HG02884 (cell line): ENCODE measurements around the gene LAMP5.

Source experiments
- ATAC-seq: cut with Tn5 transposase; IDR thresholded peaks from one replicate; pipeline ENCODE4 v1.9.1; 2021; ENCODE audit warnings: mild to moderate bottlenecking, moderate library complexity; ENCODE audit not compliant: unreplicated experiment

The LAMP5 gene

GRCh38 chr20:9514461-9515213 lies at the start of gene LAMP5:
Gene LAMP5, plus strand, starts transcription at chr20:9514590. Its CDS starts 263 bp downstream, at chr20:9514853.
- no peak for ATAC-seq

GRCh38 chr20:9467995-9468394 lies 46.4 kb upstream of the LAMP5 start:
- no peak for ATAC-seq

- ATAC-seq, result no peak
These were observed 39.5 kb upstream of the LAMP5 start for GRCh38 chr20:9474835-9475415.

- no peak for ATAC-seq
These were observed 38.9 kb upstream of the LAMP5 start for GRCh38 chr20:9475456-9475855.

GRCh38 chr20:9476174-9476573 lies 38.2 kb upstream of the LAMP5 start:
- no peak for ATAC-seq

- no peak for ATAC-seq
These were observed 37.8 kb upstream of the LAMP5 start for GRCh38 chr20:9476637-9477036.

GRCh38 chr20:9478771-9479170 lies 35.6 kb upstream of the LAMP5 start:
- no peak for ATAC-seq

GRCh38 chr20:9480066-9480465 lies 34.3 kb upstream of the LAMP5 start:
- no peak for ATAC-seq

GRCh38 chr20:9482180-9482579 lies 32.2 kb upstream of the LAMP5 start:
- no peak for ATAC-seq

- no peak for ATAC-seq
These were observed 31.3 kb upstream of the LAMP5 start for GRCh38 chr20:9483131-9483530.

- ATAC-seq, result no peak
These were observed 28.6 kb upstream of the LAMP5 start for GRCh38 chr20:9485614-9486340.

- ATAC-seq, result no peak
These were observed 27.2 kb upstream of the LAMP5 start for GRCh38 chr20:9487231-9487630.

GRCh38 chr20:9488063-9488462 lies 26.3 kb upstream of the LAMP5 start:
- no peak for ATAC-seq

GRCh38 chr20:9490161-9490560 lies 24.2 kb upstream of the LAMP5 start:
- ATAC-seq, result no peak

GRCh38 chr20:9490631-9491030 lies 23.8 kb upstream of the LAMP5 start:
- ATAC-seq, result no peak

GRCh38 chr20:9491324-9491723 lies 23.1 kb upstream of the LAMP5 start:
- ATAC-seq, result no peak

GRCh38 chr20:9492067-9492466 lies 22.3 kb upstream of the LAMP5 start:
- no peak for ATAC-seq

- no peak for ATAC-seq
These were observed 20.6 kb upstream of the LAMP5 start for GRCh38 chr20:9493803-9494202.

- no peak for ATAC-seq
These were observed 18.7 kb upstream of the LAMP5 start for GRCh38 chr20:9495701-9496100.

- ATAC-seq, result no peak
These were observed 18.2 kb upstream of the LAMP5 start for GRCh38 chr20:9496155-9496554.

GRCh38 chr20:9498322-9498721 lies 16.1 kb upstream of the LAMP5 start:
- ATAC-seq, result no peak
